Smooth muscle cell (in vitro differentiated cells): ENCODE results near the gene BRCA1. TPM values are rescaled to one million over a fixed set of nuclear protein-coding genes. Genes with fewer than 3 reads are reported as not detected.
"Not testable (repeated sequence)": the region's sequence is repeated elsewhere in the genome, so short reads cannot be mapped to it uniquely, and the experiment has no call there.

Source experiments
- DNase-seq: peaks from one replicate; lab custom pipeline; 2025; ENCODE audit not compliant: unreplicated experiment; lab: John Stamatoyannopoulos, UW
- H2AFZ ChIP-seq: fragments of 200-600 bp; sonication (generic); 2 replicates; pipeline ENCODE4 v1.6.0; 2016; ENCODE audit warnings: antibody characterized with exemption, low read depth, mild to moderate bottlenecking
- H3F3A ChIP-seq: fragments of 200-600 bp; sonication (generic); 2 replicates; pipeline ENCODE4 v1.6.0; 2017; ENCODE audit warnings: antibody characterized with exemption, low read depth
- H3K27ac ChIP-seq: fragments of 200-600 bp; sonication (generic); 2 replicates; pipeline ENCODE4 v1.5.1; 2016; ENCODE audit warnings: low read depth, mild to moderate bottlenecking
- H3K27me3 ChIP-seq: fragments of 200-600 bp; sonication (generic); 2 replicates; pipeline ENCODE4 v1.6.1; 2016; ENCODE audit warnings: low read depth, mild to moderate bottlenecking
- H3K36me3 ChIP-seq: fragments of 200-600 bp; sonication (generic); 2 replicates; pipeline ENCODE4 v1.5.1; 2016; ENCODE audit warnings: low read depth
- H3K4me1 ChIP-seq: fragments of 200-600 bp; sonication (generic); 2 replicates; pipeline ENCODE4 v1.5.1; 2016; ENCODE audit warnings: low read depth
- H3K4me2 ChIP-seq: fragments of 200-600 bp; sonication (generic); 2 replicates; pipeline ENCODE4 v1.6.0; 2016; ENCODE audit warnings: mild to moderate bottlenecking
- H3K4me3 ChIP-seq: fragments of 200-600 bp; sonication (generic); 2 replicates; pipeline ENCODE4 v1.5.1; 2016; ENCODE audit warnings: mild to moderate bottlenecking
- H3K79me2 ChIP-seq: fragments of 200-600 bp; sonication (generic); 2 replicates; pipeline ENCODE4 v1.6.0; 2016; ENCODE audit warnings: low read depth, mild to moderate bottlenecking
- H3K9ac ChIP-seq: fragments of 200-600 bp; sonication (generic); 2 replicates; pipeline ENCODE4 v1.6.0; 2016; ENCODE audit warnings: low read depth
- H3K9me3 ChIP-seq: fragments of 200-600 bp; sonication (generic); replicated peaks from 2 replicates; pipeline ENCODE4 v1.5.1; 2016; ENCODE audit warnings: low read depth
- H4K20me1 ChIP-seq: fragments of 200-600 bp; sonication (generic); 2 replicates; pipeline ENCODE4 v1.6.0; 2016; ENCODE audit warnings: low read depth
- WGBS: methylation state at CpG from one replicate; pipeline ENCODE4 v1.1.7; 2016; ENCODE audit warnings: low lambda C conversion rate; 5-methylcytosine and 5-hydroxymethylcytosine counted together
- polyA plus RNA-seq: library from polyadenylated mRNA; unstranded; fragments of >200 nt; fragmentation: Nextera tagmentation; extraction: Ambion mirVana; gene quantifications from 2 replicates; pipeline ENCODE4 v1.2.1, GENCODE V29; 2016
- total RNA-seq: library from RNA; depleted of rRNA; stranded (reverse); fragments of >200 nt; gene quantifications from 2 replicates; pipeline ENCODE4 v1.2.3, GENCODE V29; 2014
- TF ChIP-seq, protein P1 (sequence below): fragments of 200-600 bp; sonication (generic); IDR thresholded peaks from 2 replicates; pipeline ENCODE4 v1.5.1; 2017; ENCODE audit warnings: borderline replicate concordance, mild to moderate bottlenecking, antibody characterized with exemption; ENCODE audit not compliant: insufficient read depth, poor library complexity, severe bottlenecking

Gene BRCA1
- total and polyA plus RNA-seq, 2 experiments from 2014 or later: 5.4 to 22.7 TPM

DNA sequence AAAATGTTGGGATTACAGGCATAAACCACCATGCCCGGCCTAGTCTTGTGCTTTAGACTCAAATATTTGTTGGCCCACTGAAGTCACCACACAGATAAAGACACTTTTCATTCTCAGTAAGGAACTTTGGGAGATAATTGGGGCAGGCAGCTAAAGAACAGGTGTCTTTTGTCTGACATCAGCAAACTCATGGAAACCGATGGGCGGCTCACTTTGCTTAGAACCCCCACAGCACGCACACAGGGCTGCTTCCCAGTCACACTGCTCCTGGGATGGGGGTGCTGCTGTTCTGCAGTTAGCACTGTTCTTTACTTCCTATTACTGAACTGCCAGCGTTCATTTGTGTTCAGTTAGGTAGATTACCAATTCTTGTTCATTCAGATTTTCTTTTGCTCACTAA lies 18.0 kb upstream of the BRCA1 start:
- Histone ChIP-seq H3K27ac (no peak overlapping the region), H3K36me3 (no peaks in the 10 kb centered on the region), H2AFZ (no peak overlapping the region), H3K9ac (no peak overlapping the region), H3K4me3 (no peak overlapping the region), H3K4me1 (no peaks in the 10 kb centered on the region), H3K4me2 (no peak overlapping the region), H3K27me3 (no peaks in the 10 kb centered on the region), H3K9me3 (no peaks in the 10 kb centered on the region), H3F3A (no peaks in the 10 kb centered on the region), H4K20me1 (no peaks in the 10 kb centered on the region), H3K79me2 (no peaks in the 10 kb centered on the region)
- TF ChIP-seq, protein P1, sequence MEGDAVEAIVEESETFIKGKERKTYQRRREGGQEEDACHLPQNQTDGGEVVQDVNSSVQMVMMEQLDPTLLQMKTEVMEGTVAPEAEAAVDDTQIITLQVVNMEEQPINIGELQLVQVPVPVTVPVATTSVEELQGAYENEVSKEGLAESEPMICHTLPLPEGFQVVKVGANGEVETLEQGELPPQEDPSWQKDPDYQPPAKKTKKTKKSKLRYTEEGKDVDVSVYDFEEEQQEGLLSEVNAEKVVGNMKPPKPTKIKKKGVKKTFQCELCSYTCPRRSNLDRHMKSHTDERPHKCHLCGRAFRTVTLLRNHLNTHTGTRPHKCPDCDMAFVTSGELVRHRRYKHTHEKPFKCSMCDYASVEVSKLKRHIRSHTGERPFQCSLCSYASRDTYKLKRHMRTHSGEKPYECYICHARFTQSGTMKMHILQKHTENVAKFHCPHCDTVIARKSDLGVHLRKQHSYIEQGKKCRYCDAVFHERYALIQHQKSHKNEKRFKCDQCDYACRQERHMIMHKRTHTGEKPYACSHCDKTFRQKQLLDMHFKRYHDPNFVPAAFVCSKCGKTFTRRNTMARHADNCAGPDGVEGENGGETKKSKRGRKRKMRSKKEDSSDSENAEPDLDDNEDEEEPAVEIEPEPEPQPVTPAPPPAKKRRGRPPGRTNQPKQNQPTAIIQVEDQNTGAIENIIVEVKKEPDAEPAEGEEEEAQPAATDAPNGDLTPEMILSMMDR: no peak
- 96% methylated on average over 5 of the region's 5 CpGs for WGBS
- no peak for DNase-seq

DNA sequence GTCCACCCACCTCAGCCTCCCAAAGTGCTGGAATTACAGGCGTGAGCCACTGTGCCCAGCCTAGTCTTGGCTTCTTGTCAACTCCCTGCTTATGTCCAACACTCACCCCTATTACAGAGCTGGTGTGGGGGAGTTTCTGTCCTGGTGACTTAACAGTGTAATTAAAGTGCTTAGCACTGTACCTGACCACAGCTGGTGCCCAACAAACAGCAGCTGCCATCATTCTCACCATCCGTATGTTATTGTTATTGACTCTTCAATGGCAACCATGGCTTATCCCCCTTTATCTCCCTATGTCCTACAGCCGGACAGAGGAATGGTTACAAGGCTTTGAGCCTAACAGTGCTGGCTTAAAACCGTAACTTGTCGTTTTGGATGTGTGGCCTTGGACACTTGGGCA lies 17.0 kb upstream of the BRCA1 start:
- no peaks in the 10 kb centered on the region for H3K4me1 ChIP-seq
- no peak overlapping the region for H3K4me2 ChIP-seq
- no peaks in the 10 kb centered on the region for H4K20me1 ChIP-seq
- H3K27ac ChIP-seq: no peak overlapping the region
- no peak overlapping the region for H2AFZ ChIP-seq
- no peaks in the 10 kb centered on the region for H3K79me2 ChIP-seq
- H3K9ac ChIP-seq: no peak overlapping the region
- TF ChIP-seq, protein P1: no peak
- no peak overlapping the region for H3K4me3 ChIP-seq
- H3K36me3 ChIP-seq: no peaks in the 10 kb centered on the region
- WGBS: 94% methylated on average over 5 of the region's 5 CpGs
- DNase-seq: no peak
- H3F3A ChIP-seq: no peaks in the 10 kb centered on the region
- H3K27me3 ChIP-seq: no peaks in the 10 kb centered on the region
- H3K9me3 ChIP-seq: no peaks in the 10 kb centered on the region

DNA sequence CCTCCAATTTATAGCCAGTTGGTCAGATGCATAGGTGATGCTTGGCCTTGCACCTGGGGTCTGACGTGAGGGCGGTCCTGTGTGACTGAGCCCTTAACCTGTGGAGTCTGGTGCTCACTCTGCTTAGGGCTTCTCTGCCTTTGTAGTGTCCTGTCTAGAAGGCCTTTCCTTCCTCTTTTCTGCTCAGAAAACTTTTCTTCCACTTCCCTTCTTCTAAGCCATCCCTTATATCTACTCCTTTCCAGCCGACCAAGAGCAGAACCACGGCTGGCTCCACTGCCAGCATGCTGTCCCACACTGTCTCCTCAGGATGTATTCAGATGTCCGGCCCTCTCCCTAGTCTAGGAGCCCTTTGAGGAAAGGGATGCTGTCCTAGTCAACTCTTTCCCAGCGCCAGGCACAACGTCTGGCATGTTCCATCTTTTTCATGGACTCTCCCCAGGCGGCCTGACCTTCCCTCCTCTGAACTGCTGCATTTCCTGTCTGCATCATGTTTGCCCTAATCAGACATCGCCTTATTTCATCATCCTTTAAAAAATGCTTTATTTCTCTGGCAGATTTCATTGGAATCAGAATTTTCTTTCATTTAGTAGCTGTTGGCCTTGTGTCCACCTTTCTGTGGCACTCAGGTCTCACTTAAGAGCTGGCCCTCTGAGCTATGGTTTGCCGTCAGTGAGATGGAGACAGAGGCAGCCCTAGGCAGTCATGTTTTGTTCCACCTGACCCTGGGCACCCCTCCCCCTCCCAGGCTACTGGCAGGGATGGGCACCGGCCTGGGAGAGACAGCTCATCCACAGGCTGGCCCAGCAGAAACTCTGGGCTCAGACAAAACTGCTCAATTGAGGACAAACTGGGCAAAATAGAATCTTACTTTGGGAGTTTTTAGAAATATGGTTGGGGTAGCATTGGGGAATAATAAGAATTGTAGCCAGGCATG lies 15.5 kb upstream of the BRCA1 start:
- Histone ChIP-seq H2AFZ (no peak overlapping the region), H3K9ac (no peak overlapping the region), H4K20me1 (no peaks in the 10 kb centered on the region), H3K4me3 (no peak overlapping the region), H3K27ac (no peak overlapping the region), H3K79me2 (no peaks in the 10 kb centered on the region), H3K36me3 (no peaks in the 10 kb centered on the region), H3F3A (no peaks in the 10 kb centered on the region), H3K4me1 (no peaks in the 10 kb centered on the region), H3K9me3 (no peaks in the 10 kb centered on the region), H3K4me2 (no peak overlapping the region), H3K27me3 (no peaks in the 10 kb centered on the region)
- 95% methylated on average over 11 of the region's 11 CpGs for WGBS
- TF ChIP-seq, protein P1: no peak
- no peak for DNase-seq

DNA sequence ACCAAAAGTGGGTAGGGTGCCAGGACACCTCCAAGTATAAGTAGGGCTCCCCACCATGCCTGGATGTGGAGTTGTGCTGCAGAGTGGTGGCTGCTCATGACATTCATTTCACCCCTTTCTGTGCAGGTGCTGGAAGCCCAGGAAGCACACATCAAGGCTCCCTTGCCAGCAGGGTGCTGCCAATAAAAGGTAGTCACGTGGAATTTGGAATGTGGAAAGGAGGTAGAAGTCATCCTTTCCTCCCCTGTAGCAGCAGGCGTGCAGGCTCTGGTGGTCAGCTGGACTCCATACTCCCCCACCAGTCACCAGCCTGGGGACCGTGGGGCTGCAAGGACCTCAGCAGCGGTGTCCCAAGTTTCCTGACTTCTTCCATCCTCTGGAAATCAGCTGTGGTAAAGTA lies 13.4 kb upstream of the BRCA1 start:
- DNase-seq: not testable (repeated sequence)
- WGBS: 90% methylated on average over 4 of the region's 4 CpGs

DNA sequence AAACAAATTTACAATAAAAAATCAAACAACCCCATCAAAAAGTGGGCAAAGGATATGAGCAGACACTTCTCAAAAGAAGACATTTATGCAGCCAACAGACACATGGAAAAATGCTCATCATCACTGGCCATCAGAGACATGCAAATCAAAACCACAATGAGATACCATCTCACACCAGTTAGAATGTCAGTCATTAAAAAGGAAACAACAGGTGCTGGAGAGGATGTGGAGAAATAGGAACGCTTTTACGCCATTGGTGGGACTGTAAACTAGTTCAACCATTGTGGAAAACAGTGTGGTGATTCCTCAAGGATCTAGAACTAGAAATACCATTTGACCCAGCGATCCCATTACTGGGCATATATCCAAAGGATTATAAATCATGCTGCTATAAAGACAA lies 11.4 kb upstream of the BRCA1 start:
- not testable (repeated sequence) for H3K79me2 ChIP-seq, H3F3A ChIP-seq, H3K4me3 ChIP-seq, H3K4me1 ChIP-seq, H3K9ac ChIP-seq, H3K4me2 ChIP-seq, H2AFZ ChIP-seq, H3K27ac ChIP-seq, H3K27me3 ChIP-seq, H3K36me3 ChIP-seq, H3K9me3 ChIP-seq, DNase-seq, H4K20me1 ChIP-seq
- 97% methylated on average over 3 of the region's 3 CpGs for WGBS

More for the DNA sequence above, 13.4 kb upstream of the BRCA1 start:
- not testable (repeated sequence) for H3K79me2 ChIP-seq, H3K9ac ChIP-seq, H3K4me1 ChIP-seq, H2AFZ ChIP-seq, H3K9me3 ChIP-seq, H3K36me3 ChIP-seq, H3F3A ChIP-seq, H3K27me3 ChIP-seq, H3K27ac ChIP-seq, H3K4me2 ChIP-seq, H3K4me3 ChIP-seq, H4K20me1 ChIP-seq
